Stimulated activated CD4-positive, alpha-beta T cell treated with anti-CD3 and anti-CD28 coated beads, TNF-alpha, amount 100 ng/mL, for 48 hours (primary cell): Measurements from ENCODE around the gene EIF4G3.
"Not testable (repeated sequence)": the region's sequence is repeated elsewhere in the genome, so short reads cannot be mapped to it uniquely, and the experiment has no call there.

ENCODE experiments used
- DNase-seq, 3 donors: peaks; one replicate each; pipeline ENCODE4 v3.0.0-alpha.2; 2020; ENCODE audit warnings: low read depth in 3 of 3

Gene EIF4G3

DNA sequence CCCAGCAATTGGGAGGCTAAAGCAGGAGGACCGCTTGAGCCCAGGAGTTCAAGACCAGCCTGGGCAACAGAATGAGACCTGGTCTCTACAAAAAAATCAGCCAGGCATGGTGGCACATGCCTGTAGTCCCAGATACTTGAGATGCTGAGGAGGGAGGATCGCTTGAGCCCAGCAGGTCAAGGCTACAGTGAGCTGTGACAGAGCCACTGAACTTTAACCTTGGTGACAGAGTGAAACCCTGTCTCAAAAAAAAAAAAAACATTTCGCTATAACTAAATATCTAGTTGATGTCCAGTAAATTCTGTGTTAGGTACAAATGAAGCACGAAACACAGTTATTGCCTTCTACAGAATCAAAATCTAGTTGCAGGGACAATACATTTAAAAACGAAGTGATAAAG lies 293.9 kb downstream of the EIF4G3 start:
- no peak for DNase-seq

DNA sequence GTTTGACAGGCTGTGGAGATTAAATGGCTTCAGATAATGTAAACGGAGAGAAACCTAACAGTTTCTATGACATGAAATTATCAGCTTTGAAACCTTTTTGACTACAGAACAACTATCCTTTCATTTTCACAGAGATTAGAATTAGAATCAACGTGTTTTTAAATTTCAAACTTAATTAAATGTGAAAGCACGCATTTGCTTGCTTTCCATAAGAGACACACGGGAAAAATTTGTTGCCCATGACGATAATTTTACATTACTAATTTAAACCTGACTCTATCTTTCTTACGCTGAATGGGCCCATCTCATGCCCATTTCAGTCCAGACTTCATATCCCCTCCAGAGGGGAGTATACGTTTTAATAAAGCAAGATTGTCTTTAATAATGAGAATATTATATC lies 297.9 kb downstream of the EIF4G3 start:
- DNase-seq: no peak

- no peak for DNase-seq
Measured at GRCh38 chr1:20875198-20875973, 301.3 kb downstream of the EIF4G3 start.

GRCh38 chr1:20873311-20873710 lies 303.4 kb downstream of the EIF4G3 start:
- DNase-seq: no peak

DNA sequence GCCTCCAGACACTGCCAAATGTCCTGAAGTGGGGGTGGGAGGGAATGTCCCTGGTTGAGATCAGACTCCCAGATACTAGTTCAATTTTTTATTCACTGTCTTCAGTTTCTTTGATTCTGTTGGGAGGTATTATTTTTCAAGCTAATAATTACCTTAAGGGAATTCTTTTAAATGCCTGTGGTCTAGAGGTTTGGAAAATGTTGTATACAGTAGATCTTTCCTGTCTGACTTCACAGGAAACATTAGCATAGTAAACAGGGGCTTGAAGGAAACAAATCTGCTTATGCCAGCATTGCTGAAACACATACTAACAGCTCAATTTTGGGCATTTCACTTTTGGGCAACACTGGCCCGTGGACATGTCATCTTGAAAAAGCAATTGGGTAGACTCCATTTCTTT lies 305.3 kb downstream of the EIF4G3 start:
- no peak for DNase-seq

- no peak for DNase-seq
Measured at GRCh38 chr1:20870718-20871117, 306.0 kb downstream of the EIF4G3 start.

GRCh38 chr1:20868263-20868662 lies 308.4 kb downstream of the EIF4G3 start:
- DNase-seq: no peak

- no peak for DNase-seq
Measured at GRCh38 chr1:20867847-20868246, 308.9 kb downstream of the EIF4G3 start.

DNA sequence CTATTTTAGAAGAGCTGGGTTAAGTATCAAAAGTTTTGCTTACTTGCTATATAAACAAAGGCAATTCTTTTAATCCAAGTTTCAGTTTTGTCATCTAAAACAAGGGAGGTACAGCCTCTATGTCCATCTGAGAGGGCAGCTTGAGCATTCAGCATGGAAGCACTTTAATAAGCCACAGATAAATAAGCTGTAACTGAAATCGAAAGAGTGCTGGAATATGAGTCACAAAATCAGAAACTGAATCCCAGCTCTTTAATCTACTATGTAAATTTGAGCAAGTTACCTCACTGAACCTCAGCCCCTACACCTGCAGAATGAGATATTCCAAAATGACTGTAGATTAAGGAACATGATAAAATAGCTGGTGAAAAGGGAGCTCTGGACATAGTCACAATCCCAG lies 309.6 kb downstream of the EIF4G3 start:
- no peak for DNase-seq

DNA sequence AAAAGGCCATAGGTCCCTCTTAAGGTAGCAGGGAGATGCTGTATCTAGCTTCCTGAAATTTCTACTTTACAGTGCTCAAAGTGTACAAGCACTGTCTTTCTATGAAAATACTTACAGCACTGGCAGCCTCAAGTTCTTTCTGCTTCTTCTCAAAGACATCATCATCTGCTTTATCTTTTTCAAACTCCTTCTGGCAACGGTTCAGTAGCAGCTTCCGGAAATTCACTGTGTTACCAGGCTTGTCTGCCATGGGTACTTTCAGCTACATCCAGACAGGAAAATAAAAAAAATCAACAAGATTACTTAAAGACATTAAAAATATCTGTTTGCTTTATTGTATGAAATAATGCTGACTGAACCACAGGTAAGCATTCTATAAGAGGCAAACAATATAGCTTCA lies 311.7 kb downstream of the EIF4G3 start:
- DNase-seq: no peak

DNA sequence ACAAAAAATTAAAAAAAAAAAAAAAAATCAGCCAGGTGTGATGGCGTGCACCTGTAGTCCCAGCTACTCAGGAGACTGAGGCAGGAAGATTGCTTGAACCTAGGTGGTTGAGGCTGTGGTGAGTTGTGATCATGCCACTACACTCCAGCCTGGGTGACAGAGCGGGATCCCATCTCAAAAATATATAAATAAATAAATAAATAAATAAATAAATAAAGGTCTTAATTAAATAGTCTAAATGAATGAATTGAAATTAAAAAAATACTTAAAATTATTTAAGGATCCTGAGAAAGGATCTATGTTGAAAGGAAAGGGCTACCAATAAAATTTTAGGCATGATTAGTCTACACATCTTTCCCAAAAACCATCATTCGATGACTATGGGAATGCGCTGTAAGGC lies 322.2 kb downstream of the EIF4G3 start:
- no peak for DNase-seq

- DNase-seq: not testable (repeated sequence)
Measured at GRCh38 chr1:20851791-20852190, 324.9 kb downstream of the EIF4G3 start.

DNA sequence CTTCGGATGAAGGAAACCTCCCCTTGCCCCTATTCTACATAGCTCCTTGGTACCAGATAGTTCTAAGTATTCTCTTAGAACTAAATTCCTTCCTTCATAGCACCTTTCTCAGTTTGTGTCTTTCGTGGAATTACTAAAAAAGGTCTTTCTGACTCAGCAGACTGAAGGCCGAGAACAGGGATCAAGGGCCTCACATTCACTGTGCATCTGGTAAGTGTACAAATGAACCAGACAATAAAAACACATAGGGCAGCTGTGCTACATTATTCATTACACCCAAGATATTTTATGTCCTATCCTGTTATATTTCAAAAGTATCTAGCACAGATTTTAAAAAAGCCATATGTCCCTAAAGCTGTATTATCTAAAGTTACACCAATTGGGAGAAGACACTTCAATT lies 326.7 kb downstream of the EIF4G3 start:
- no peak for DNase-seq

- no peak for DNase-seq
Measured at GRCh38 chr1:20849100-20849499, 327.6 kb downstream of the EIF4G3 start.

- DNase-seq: no peak
Measured at GRCh38 chr1:20848162-20848561, 328.5 kb downstream of the EIF4G3 start.

- no peak for DNase-seq
Measured at GRCh38 chr1:20847611-20848080, 329.1 kb downstream of the EIF4G3 start.

GRCh38 chr1:20846461-20847374 lies 330.0 kb downstream of the EIF4G3 start:
- no peak for DNase-seq

DNA sequence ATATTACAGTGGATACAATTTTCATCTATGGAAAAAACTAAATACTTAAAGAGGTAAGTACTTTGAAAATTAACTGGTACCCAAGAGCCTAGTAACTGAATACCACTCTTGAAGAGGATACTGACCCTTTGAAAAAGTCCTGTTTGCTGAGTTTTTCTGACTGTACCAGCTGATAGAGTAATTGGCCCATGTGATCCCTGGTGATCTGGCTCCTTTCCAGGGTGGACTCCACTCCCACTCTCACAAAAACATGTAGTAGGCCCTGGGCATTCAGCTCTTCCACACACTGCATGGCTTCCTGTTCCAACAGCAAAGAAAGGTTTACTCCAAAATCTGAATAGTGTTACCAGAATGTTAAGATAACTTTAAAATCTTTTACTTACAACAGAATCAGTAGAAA lies 336.0 kb downstream of the EIF4G3 start:
- DNase-seq: no peak

GRCh38 chr1:20837554-20838192 lies 339.0 kb downstream of the EIF4G3 start:
- DNase-seq: no peak

- DNase-seq: no peak
Measured at GRCh38 chr1:20836230-20836629, 340.5 kb downstream of the EIF4G3 start.

DNA sequence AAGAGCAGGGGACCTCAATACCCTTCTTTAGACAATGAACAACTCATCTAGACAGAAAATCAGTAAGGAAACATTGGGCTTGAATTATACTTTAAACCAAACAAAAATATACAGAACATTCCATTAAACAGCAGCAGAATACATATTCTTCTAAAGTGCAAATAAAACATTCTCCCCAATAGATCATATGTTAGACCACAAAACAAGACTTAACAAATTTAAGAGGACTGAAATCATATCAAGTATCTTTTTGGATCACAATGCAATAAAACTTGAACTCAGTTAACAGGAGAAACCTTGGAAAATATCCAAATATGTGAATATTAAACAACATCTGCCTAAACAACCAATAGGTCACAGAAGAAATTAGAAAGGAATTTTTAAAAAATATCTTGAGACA lies 341.9 kb downstream of the EIF4G3 start:
- no peak for DNase-seq

DNA sequence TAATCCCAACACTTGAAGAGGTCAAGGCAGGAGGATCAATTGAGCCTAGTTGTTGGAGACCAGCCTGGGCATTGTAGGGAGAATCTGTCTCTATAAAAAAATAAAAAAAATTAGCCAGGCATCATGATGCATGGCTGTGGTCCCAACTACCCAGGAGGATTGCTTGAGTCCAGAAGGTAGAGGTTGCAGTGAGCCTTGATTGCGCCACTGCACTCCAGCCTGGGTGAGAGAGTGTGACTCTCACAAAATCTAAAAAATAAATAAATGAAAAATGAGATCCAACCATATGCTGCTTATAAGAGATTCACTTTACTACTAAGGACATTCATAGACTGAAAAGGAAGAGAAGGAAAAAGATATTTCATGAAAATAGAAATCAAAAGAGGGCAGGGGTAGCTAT lies 342.5 kb downstream of the EIF4G3 start:
- DNase-seq: no peak
